ENCODE data around the gene SPARC.

DNA sequence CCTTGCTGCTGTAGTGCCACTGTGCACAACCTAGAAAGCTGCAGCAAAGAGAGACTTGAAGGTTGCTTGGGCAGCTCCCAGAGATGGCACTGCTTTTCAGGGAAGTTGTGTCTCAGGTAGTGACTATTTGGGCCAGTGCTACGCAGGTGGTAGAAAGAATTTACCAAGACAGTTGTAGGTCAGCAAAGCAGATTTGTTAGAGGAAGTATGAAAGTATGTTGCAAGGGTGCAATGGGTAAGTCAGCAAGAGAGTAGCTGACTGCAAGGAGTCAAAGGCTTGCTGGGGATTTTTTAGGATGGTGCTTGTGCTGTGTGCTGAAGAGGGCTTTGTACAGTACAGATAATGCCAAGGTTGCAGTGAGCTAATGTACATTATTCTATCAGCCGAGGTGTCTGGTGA, 33.5 kb upstream of the SPARC start:
- TF ChIP-seq GATA2 (IDR thresholded peaks at IDR 0.05; ENCODE audit: low read depth, low read length) (no peak), GATA3 (IDR thresholded peaks at IDR 0.05; ENCODE audit: low read depth, low read length) (no peak)

Data from SH-SY5Y (cell line).